Measurements from ENCODE around the gene MN1.

MN1 gene

DNA sequence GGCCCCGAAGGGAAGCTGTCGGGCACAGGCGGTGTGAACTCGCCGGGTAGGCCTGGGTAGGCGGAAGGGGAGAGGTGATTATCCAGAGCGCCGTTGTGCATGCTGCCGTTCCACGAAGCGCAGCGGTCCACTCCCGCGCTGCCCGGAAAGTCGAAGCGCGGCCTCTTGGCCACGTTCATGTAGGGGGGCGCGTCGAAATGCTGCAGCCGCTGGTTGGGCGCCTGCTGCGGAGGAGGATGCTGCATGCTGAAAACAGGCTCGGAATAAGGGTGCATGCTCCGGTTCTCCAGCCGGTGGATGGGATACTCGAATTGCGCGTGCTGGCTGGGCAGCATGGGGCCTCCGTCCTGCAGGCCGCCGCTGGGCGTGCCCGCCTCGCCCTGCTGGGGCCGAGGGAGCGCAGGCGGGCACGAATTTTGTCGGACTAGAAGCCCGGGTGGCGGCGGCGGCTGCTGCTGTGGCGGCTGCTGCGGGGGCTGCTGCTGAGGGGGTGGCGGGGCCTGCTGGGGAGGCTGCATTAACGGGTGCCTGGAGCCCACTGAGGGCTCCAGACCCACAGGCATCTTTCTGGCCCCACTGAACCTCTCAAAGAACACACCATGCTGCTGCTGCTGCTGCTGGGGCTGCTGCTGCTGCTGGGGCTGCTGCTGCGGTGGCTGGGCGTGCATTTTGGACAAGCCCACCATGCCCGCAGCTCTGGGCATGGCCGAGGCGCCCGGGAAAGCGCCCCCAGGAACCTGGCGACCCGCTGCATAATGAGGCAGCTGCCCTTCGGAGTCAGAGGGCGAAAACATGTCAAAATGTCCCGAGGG lies 2.3 kb downstream of the MN1 start:
- no peak for DNase-seq

DNA sequence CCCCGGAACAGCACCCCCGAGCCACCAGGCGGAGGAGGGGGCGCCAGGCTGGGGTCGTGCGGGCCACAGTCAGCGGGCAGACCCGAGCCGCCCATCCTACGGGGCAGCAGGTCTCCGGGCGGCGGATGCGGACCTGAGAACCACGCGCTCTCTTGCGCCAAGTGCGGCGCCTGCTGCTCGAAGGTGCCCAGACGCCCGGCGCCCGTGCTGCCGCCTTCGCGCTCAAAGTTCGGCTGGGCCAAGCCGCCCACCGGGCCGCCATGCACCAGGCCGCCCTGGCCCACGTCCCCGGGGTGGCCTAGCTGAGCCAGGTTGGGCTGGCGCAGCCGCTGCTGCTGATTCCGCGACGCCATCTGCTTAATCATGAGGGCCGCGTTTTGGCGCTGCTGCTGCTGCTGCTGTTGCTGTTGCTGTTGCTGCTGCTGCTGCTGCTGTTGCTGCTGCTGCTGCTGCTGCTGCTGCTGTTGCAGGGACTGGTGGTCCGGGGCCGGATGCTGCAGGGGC lies 3.0 kb downstream of the MN1 start:
- no peak for DNase-seq

- no peak for DNase-seq
Measured at GRCh38 chr22:27797520-27798391, 3.8 kb downstream of the MN1 start.

DNA sequence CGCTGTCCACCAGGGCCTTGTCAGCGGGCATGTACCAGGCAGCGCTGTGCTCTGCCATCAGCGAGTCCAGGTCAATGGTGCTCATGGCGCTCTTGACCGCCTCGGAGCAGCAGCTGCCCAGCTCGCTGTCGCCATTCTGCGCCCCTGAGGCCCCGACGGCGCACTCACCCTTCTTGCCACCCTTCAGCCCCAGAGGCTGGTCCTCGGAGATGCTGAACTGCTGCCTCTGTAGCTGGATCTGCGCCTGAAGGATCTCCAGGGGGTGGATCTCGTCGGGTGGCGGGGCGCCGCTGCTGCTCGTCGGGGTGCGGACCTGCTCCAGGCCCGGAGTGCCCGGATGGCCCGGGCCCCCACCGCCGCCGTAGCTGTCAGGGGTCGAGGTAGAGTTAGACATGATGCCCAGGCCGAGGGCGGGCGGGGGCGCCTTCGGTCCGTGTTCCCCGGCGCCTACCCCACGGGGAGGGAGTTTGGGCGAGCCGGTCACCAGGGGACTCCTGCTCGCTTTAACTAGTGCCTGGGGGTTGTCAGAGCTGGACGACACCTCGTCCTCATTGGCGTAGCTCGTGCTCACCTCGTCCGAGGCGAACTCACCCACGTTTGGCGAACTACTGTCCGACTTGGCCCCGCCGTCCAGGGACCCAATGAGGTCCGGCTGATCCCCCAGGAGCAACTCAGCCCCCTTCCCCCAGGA lies 4.6 kb downstream of the MN1 start:
- no peak for DNase-seq

DNA sequence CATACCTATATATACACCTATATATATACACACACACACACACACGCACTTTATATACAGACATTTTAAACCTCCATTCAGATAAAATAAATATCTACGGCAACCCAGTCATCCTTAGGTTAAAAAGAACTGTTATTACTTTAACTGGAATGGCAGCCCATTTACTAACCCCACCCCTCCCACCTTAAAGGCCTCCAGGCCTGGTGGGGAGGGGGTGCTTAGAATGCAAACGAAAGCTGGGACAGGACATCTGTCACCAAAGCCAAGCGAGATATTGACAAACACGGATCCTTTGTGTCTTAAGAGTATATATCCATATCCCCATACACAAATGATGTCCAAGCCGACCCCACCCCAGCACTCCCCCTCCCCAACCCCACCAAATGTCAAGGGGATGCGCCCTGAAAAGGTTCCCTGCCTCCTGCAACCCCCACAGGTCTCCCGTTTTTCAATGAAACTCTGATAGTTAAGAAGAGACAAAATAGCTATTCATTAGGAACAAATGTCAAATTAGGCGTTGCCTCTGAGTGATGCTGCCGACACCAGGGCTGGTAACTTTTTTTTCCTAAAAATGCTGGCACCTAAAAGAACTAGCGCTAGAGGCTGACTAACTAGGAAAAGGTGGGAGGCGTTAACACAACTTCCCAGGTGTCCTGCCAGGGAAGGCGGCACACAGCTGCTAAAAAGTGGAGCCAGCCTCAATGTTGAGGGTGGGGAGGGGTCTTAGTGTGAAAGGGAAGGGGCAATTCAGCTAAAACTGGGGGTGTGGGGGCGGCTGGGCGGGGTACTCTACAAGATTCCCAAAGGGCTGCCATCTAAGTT lies 5.6 kb downstream of the MN1 start:
- no peak for DNase-seq

GRCh38 chr22:27795053-27795452 lies 6.5 kb downstream of the MN1 start:
- DNase-seq = no peak

GRCh38 chr22:27794226-27794625 lies 7.3 kb downstream of the MN1 start:
- DNase-seq = no peak

DNA sequence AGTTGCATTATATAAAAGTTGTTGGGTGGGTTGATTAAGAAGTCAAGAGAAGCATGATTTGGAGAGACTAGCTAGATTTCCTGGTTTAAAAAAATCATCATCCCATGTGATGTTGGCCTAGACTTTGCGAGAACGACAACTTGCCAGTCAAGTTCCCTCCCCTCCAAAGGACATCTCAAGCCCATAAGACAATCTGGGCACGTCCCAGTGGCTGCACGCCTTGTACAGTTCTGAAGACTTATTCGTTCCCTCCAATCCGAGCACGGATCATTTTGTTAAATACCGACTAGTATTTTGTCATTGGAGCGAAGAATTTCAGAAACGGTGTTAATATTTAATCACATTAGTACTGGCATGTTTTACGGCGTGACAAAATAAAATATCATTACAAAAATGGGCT lies 8.0 kb downstream of the MN1 start:
- DNase-seq = no peak

DNA sequence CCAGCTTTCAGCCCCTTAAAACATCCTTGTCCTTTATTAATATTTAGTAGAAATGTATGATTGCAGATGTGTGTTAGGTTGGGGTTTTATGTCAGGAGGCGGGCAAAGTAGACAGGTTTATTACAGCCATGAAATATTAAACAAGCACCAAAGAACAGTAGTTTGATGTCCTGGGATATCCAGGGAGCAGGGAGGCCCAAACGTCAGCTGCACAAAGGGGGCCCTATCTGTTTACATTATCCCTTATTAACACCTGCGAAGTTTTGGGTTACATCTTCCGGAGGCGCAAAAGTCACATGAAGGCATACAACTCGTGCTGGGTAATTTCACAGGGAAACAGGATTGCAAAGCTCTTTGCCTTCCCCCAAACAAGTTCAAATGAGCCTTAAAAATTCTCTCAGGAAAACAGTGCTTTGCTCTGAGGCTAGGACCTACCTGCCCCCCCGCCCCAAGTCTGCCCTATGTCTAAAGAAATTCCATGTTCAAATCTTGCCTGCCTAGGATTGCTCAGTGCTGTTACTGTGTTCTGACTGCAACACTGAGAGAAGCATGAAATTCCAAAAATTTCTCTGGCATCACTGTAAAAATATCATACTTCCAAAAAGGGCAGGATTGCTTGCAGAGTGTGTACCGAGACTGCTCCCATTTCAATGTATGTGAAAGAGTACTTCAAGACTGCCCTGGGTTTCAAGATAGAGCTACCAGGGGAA lies 8.9 kb downstream of the MN1 start:
- no peak for DNase-seq

DNA sequence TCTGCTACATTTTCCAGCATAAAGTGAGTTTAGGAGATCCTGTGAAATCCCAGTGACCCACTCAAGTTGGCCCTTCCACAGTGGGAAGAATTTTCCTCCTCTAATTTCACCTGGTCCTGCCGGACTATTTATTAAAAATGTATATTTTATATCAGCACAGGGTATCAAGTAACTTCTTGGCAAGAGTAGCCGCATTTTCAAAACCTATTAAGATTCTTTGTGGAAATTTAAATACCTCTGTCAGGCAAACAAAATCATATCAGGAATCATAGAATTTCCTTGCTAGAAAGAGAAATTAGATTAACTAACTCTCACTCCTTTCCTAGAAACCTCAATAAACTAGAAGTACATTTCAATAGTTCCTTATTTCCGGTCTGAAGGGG lies 9.7 kb downstream of the MN1 start:
- no peak for DNase-seq

DNA sequence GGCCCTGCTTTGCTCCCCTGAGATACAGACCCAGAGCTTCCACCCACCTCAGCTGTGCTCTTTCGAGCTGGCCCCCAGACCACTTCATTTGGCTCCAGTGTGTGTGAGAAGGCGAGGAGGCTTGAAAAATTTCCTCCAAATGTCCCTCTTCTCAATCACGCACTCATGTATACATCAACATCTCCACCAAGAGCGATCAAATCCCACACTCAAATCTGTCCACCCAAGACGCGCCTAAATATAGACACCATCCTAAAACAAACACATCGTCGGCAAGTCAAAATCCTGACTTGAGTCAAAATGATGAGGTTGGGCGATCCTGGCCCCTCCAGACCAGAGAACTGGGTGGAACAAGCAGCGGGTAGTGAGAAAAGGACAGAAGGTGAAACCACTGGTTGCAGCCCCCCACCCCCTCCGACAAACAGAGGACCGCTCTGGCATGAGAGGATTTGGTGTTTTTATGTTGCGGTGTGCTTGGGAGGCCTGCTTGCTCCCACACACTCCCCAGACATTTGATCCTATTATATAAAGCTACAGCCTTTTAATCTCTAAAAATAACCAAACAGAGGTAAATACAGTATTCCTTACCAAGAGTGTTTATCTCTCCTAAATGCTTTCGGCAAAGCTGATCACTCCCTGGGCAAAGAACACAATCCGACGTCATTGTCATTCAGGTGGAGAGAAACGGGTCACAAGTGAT lies 10.2 kb downstream of the MN1 start:
- no peak for DNase-seq

DNA sequence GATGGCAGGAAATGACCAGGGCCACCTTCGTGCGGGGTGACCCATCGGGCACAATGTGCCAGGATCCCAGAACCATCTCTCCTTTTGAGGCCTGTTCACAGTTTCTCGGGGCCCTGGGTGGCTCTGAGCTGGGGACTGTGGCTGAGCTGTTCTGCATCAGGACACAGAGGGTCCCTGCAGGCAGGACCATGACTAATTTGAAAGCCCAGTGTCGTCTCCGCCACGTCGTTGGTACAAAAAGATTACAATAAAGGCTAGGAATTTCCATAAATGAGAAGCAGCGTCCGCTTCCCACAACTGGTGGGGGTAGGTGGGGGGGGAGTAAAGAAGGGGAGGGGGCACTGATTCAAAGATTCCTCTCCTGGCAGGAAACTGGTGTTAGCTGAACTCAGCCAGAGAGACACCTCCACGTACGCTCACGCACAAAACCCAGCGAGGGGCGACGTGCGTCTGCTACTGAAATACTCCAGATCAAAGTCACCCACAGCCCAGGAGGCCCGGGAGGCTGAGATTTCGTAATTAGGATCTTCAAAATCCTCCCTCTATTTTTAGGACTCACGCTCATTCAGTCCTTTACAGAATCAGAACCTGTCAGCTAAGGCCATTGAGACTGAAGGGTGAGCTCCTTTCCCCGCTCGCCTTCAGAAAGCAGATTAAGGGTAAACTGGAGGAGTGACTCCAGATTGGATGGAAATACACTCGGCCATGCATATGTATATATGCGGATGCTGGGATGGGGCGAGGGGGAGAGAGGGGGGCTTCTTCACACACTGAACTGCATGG lies 11.0 kb downstream of the MN1 start:
- DNase-seq = no peak

DNA sequence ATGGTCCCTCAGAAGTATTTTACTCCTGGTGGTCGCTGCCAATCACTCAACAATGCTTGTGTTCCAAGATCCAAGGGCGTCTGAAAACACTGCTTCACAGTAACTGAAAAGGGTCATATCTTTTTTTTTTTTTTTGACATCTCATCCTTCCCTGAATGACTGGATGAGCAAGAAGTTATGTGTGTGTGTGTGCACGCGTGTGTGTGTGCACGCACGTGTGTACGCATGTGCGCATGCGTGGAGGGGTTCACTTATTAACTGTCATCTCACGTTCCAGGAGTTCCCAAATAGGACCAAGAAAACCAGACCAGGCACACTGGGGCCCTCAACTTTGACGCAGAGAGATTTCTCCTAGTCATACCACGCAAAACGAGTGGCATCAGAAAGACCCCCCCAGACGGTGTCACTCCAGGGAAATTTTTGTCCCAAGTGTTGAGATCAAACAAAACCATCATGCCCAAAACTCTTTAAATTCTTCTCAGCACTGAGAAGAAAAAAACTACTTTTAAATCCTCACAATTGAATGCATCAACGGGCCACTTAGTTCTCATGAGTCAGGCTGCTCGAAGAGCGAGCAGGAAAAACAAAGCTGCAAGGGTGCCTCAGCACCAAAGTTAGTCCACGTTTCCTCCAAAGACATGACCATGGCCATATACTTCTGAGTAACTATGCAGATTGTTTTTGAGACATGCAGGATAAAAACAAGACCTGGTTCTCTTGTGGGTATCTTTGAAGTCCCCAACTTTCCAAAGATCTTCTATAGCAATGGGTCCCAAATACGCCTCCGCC lies 12.9 kb downstream of the MN1 start:
- no peak for DNase-seq

GRCh38 chr22:27786965-27787364 lies 14.6 kb downstream of the MN1 start:
- no peak for DNase-seq

- DNase-seq = no peak
Measured at GRCh38 chr22:27786291-27786932, 15.1 kb downstream of the MN1 start.

GRCh38 chr22:27785831-27786230 lies 15.7 kb downstream of the MN1 start:
- DNase-seq = no peak

GRCh38 chr22:27784120-27784475 lies 17.5 kb downstream of the MN1 start:
- no peak for DNase-seq

- no peak for DNase-seq
Measured at GRCh38 chr22:27783436-27784119, 18.0 kb downstream of the MN1 start.
